Measurements from ENCODE around the gene INTS6L.

Gene INTS6L

DNA sequence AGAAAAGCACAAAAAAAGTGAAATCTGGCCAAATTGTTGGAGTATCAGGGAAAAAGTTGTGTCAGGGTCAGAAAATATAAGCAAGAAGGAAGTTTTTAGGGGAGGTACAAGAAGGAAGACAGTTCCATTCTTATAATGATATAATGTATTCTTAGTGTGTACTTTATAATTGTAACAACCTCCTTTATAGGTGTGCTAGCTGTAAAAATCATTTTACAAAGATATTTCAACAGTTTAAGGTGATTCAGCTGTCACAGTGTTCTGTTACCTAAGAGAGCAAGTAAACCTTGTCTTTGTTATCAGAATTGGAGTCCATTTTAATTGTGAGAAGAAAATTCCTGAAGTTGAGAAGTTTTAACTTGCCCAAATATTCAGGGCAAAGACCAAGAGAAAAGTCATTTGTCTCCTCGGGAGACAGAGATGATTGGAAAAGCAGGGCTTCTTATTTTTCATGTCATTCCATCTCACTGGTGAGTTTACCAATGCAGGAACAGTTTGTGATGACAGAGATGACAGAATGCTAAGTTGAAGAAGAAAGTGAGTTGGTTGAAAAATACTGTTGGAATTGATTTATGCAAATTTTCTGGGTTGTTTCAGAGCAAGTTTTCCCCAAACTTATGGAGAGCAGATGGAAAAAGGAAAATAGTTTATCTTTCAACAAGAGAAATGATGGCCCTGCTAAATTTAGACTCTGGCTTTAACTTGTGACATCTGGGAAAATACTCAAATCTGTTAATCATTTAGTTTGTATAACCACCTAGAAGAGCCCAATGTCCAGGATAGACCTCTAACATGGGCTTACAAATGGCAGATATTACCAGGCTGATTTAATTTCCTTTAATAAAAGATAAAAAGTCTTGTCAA, 14.8 kb downstream of the INTS6L start:
- Histone ChIP-seq H3K4me3 (ENCODE audit: low read length) (no peak overlapping the region), H3K27me3 (ENCODE audit: insufficient read depth, low read length) (no peaks in the 10 kb centered on the region), H2AFZ (ENCODE audit: low read depth, low read length) (no peak overlapping the region), H3K36me3 (ENCODE audit: insufficient read depth, low read length) (no peaks in the 10 kb centered on the region), H3K4me1 (ENCODE audit: insufficient read depth, low read length) (no peaks in the 10 kb centered on the region), H3K9me3 (ENCODE audit: low read length) (no peaks in the 10 kb centered on the region)

DNA sequence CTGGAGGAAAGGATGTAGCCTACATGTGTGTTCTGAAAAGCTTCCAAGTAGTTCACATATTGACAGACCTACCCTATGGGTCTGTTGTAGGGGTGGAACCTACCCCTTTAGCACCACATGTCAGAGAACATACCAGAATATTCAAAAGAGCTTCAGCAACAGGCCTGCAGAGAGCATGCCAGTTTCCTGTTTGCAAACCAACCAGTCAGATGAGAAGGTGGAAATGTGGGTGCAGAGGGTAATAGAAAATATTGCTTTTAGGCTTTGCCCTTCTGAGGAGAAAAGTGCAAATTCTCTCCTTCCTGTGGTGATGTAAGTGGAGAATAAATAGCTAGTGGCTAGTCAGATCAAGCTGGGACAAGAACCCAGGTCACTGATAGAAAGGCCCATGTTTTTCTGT, 16.4 kb downstream of the INTS6L start:
- no peaks in the 10 kb centered on the region for H3K27me3 ChIP-seq (ENCODE audit: insufficient read depth, low read length)
- H3K36me3 ChIP-seq (ENCODE audit: insufficient read depth, low read length): no peaks in the 10 kb centered on the region
- no peaks in the 10 kb centered on the region for H3K4me1 ChIP-seq (ENCODE audit: insufficient read depth, low read length)
- no peak overlapping the region for H2AFZ ChIP-seq (ENCODE audit: low read depth, low read length)
- no peaks in the 10 kb centered on the region for H3K9me3 ChIP-seq (ENCODE audit: low read length)
- H3K4me3 ChIP-seq (ENCODE audit: low read length): no peak overlapping the region

DNA sequence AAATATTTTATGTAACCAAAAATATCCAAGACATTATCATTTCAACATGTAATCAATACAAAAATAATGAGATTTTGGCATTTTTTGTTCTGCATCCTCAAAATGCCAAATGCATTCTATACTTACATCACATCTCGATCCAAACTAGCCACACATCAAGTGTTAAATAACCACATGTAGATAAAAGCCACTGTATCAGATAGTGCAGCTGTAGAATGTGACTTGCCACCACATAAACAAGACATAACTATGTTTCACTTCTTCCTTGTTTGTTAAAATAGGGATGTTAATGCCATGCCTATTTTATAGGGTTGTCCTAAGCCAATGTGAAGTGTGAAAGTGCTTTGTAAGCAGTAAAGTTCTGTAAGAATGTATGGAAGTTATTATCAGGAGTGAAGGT, 20.9 kb downstream of the INTS6L start:
- Histone ChIP-seq H3K36me3 (ENCODE audit: insufficient read depth, low read length) (no peaks in the 10 kb centered on the region), H2AFZ (ENCODE audit: low read depth, low read length) (no peak overlapping the region)

DNA sequence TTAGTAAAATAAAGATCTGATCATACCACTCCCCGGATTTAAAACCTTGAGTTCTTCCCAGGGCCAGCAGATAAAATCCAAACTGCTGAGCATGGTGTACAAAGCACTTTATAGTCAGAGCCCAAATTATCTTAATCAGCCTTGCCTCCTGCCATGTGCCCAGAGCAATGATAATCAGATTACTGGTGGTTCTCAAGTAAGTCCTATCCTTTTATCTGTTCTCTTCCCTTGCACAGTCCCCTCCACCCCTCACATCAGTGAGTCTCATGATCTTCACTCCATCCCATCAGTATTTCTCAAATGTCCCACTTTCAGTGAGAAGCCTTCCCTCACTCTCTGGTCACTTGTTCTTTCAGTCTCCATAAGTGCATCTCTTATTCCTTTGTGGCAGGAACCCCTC, 22.7 kb downstream of the INTS6L start:
- Histone ChIP-seq H3K4me1 (ENCODE audit: insufficient read depth, low read length) (peaks cover 3% of the 10 kb centered on the region), H3K27me3 (ENCODE audit: insufficient read depth, low read length) (no peaks in the 10 kb centered on the region), H3K9me3 (ENCODE audit: low read length) (no peaks in the 10 kb centered on the region), H3K36me3 (ENCODE audit: insufficient read depth, low read length) (no peaks in the 10 kb centered on the region), H2AFZ (ENCODE audit: low read depth, low read length) (no peak overlapping the region), H3K4me3 (ENCODE audit: low read length) (no peak overlapping the region)

More for the DNA sequence above, 20.9 kb downstream of the INTS6L start:
- Histone ChIP-seq H3K27me3 (ENCODE audit: insufficient read depth, low read length) (no peaks in the 10 kb centered on the region), H3K4me3 (ENCODE audit: low read length) (no peak overlapping the region), H3K4me1 (ENCODE audit: insufficient read depth, low read length) (no peaks in the 10 kb centered on the region), H3K9me3 (ENCODE audit: low read length) (no peaks in the 10 kb centered on the region)

DNA sequence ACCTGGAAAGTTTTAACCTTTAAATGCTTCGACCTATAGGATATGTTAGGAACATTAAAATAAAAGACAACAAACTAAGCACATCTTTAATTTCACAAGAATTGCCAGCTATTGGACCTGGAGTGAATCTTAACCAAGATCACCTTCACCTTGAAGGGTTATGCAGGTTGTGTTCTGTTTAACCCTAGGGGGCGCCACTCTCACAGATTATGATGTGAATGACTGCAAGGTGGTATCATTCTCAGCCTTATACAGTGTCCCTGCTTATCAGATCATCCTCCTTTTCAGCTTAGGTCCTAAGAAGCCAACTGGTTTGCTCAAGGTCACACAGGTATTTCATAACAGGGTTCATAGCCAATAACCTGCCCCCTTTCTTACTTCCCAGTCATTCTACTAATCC, 23.5 kb downstream of the INTS6L start:
- Histone ChIP-seq H3K4me3 (ENCODE audit: low read length) (no peak overlapping the region), H2AFZ (ENCODE audit: low read depth, low read length) (no peak overlapping the region), H3K36me3 (ENCODE audit: insufficient read depth, low read length) (no peaks in the 10 kb centered on the region), H3K4me1 (ENCODE audit: insufficient read depth, low read length) (peaks cover 3% of the 10 kb centered on the region), H3K27me3 (ENCODE audit: insufficient read depth, low read length) (no peaks in the 10 kb centered on the region), H3K9me3 (ENCODE audit: low read length) (no peaks in the 10 kb centered on the region)

DNA sequence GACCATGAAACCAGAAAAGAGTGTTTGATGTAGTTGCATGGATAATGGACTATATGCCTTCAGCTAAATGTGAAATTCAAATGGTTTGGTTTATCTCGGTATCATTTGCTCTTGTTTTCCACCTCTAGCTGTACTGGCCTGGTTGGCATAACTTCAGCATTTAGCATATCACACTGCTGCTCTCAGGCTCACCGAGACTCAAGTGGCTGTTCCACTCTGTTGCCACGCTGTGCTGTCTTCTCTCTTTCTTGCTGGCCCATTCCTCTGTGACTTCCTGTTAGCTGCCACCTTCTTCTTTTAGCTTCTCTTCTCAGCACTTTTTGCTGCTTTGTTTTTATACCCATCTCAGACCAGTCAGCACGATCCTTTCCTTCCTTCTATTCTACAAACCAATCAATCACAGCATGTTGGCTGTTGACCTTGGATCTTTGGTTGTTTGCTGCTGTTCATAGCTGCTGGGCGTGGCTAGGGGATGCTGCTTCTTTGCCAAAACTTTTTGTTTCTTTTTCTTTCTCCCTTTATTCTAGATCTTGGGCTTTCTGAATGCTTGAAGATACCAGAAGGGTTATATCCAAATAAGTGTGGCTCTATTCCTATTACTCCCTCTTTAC, 24.0 kb downstream of the INTS6L start:
- Histone ChIP-seq H3K27me3 (ENCODE audit: insufficient read depth, low read length) (no peaks in the 10 kb centered on the region), H3K36me3 (ENCODE audit: insufficient read depth, low read length) (no peaks in the 10 kb centered on the region), H3K4me3 (ENCODE audit: low read length) (no peak overlapping the region), H3K9me3 (ENCODE audit: low read length) (no peaks in the 10 kb centered on the region), H3K4me1 (ENCODE audit: insufficient read depth, low read length) (peaks cover 3% of the 10 kb centered on the region), H2AFZ (ENCODE audit: low read depth, low read length) (no peak overlapping the region)

DNA sequence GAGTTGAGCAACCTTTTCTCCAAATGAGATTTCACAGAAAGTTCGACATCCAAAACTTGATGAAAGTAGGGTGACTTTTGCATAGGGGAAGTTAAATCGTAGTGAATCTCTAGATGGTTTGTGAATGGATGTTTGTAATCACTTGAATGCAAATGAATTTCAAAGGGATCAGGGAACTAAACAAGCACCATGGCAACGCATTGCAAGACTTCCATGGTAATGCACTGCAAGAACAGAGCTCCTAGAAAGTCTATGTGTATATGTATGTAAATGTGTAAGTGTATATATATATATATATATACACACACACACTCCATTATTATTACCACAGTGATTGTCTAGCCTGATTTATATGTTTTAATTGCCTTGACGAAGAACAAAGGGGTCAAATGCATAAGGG, 27.3 kb downstream of the INTS6L start:
- Histone ChIP-seq H3K4me1 (ENCODE audit: insufficient read depth, low read length) (peaks cover 3% of the 10 kb centered on the region), H3K9me3 (ENCODE audit: low read length) (no peaks in the 10 kb centered on the region), H3K4me3 (ENCODE audit: low read length) (no peak overlapping the region), H3K27me3 (ENCODE audit: insufficient read depth, low read length) (no peaks in the 10 kb centered on the region), H2AFZ (ENCODE audit: low read depth, low read length) (no peak overlapping the region), H3K36me3 (ENCODE audit: insufficient read depth, low read length) (peaks cover 5% of the 10 kb centered on the region)

DNA sequence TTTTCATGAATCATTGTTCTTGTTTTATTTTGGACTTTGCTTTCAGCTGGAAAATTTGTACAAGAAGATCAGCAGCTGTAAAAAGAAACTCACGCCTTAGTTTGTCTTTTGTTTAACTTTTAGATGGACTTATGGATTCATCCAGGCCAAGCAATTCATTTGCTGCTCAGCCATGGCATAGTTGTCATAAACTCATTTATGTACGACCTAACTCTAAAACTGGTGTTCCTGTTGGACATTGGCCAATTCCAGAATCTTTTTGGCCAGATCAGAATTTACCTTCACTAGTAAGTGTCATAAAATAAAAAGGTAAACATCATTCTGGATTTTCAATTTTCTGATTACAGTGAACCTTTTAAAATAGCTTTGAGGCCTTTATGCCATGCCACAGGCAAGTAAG, 29.1 kb downstream of the INTS6L start:
- no peaks in the 10 kb centered on the region for H3K27me3 ChIP-seq (ENCODE audit: insufficient read depth, low read length)
- H2AFZ ChIP-seq (ENCODE audit: low read depth, low read length): no peak overlapping the region
- no peak overlapping the region for H3K4me3 ChIP-seq (ENCODE audit: low read length)
- peaks cover 5% of the 10 kb centered on the region for H3K36me3 ChIP-seq (ENCODE audit: insufficient read depth, low read length)
- H3K4me1 ChIP-seq (ENCODE audit: insufficient read depth, low read length): peaks cover 3% of the 10 kb centered on the region
- H3K9me3 ChIP-seq (ENCODE audit: low read length): no peaks in the 10 kb centered on the region

DNA sequence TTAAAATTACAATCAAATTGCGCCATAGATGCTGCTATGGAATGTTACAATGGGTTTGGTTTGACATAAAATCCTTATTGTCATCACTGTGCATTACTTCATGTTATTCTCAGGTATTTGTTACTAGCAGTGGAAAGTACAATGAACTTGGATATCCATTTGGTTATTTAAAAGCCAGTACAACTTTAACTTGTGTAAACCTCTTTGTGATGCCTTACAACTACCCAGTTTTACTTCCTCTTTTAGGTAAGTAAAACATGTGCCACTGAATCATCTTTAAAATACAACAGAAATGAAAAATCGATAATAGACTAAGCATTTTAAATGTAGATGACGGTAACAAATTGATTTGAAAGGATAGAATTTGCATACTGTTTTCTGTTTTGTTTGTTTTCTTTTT, 35.6 kb downstream of the INTS6L start:
- Histone ChIP-seq H2AFZ (ENCODE audit: low read depth, low read length) (no peak overlapping the region), H3K9me3 (ENCODE audit: low read length) (no peaks in the 10 kb centered on the region), H3K27me3 (ENCODE audit: insufficient read depth, low read length) (no peaks in the 10 kb centered on the region), H3K4me3 (ENCODE audit: low read length) (no peak overlapping the region), H3K4me1 (ENCODE audit: insufficient read depth, low read length) (no peaks in the 10 kb centered on the region), H3K36me3 (ENCODE audit: insufficient read depth, low read length) (peaks cover 5% of the 10 kb centered on the region)

DNA sequence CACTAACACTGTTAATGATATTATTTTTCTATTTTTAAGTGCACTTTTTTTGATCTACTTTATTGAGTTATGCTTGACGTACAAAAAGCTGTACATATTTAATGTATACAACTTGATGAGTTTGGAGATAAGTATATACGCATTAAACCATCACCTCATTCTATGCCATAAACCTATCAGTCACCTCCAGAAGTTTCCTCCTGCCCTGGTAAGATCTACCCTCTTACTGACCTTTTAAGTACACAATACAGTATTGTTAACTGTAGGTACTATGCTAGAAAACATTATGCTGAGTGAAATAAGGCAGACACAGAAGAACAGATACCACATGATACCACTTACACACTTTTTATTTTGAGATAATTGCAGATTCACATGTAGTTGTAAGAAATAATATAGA, 36.9 kb downstream of the INTS6L start:
- Histone ChIP-seq H3K4me1 (ENCODE audit: insufficient read depth, low read length) (no peaks in the 10 kb centered on the region), H3K9me3 (ENCODE audit: low read length) (no peaks in the 10 kb centered on the region), H3K4me3 (ENCODE audit: low read length) (no peak overlapping the region), H2AFZ (ENCODE audit: low read depth, low read length) (no peak overlapping the region), H3K27me3 (ENCODE audit: insufficient read depth, low read length) (no peaks in the 10 kb centered on the region), H3K36me3 (ENCODE audit: insufficient read depth, low read length) (peaks cover 3% of the 10 kb centered on the region)

DNA sequence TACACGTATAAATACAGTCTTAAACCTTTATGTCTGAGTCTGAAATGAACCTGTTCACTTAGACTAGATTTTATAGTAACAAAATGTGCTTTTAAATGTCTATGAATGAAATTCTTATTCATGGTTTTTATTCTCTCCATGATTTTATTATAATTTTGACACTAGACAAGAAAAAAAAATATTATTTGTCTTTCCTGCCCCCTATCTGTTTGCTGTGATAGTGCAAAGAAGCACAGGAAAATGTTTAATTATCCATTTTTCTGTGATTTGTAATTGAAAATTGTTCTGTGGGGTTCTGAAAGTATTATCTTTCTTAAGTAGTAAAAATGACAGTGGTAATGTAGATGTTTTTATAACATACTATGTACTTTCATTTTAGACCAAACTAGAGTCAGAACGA, 52.0 kb downstream of the INTS6L start:
- peaks cover 20% of the 10 kb centered on the region for H3K36me3 ChIP-seq (ENCODE audit: insufficient read depth, low read length)
- no peak overlapping the region for H3K4me3 ChIP-seq (ENCODE audit: low read length)
- H3K27me3 ChIP-seq (ENCODE audit: insufficient read depth, low read length): no peaks in the 10 kb centered on the region
- H3K9me3 ChIP-seq (ENCODE audit: low read length): no peaks in the 10 kb centered on the region
- H2AFZ ChIP-seq (ENCODE audit: low read depth, low read length): no peak overlapping the region
- H3K4me1 ChIP-seq (ENCODE audit: insufficient read depth, low read length): no peaks in the 10 kb centered on the region

DNA sequence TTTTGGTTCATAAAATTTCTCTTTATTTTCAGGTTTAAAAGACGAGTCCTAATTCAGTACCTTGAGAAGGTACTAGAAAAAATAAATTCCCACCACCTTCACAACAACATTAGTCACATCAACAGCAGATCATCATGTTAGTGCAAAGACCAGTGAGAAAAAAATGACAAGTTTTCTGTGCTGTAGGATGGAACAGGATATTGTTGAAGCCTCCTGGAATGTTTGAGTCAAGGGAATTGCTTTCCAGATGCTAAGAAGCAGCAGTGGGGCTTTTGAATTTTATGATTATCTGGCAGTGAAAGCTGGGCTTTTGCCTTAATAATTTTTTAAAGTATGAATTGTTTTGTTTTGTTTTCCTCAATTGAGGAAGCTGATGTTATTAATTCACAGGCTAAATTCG, 61.0 kb downstream of the INTS6L start:
- peaks cover 9% of the 10 kb centered on the region for H3K36me3 ChIP-seq (ENCODE audit: insufficient read depth, low read length)
- no peak overlapping the region for H3K4me3 ChIP-seq (ENCODE audit: low read length)
- no peaks in the 10 kb centered on the region for H3K4me1 ChIP-seq (ENCODE audit: insufficient read depth, low read length)
- no peak overlapping the region for H2AFZ ChIP-seq (ENCODE audit: low read depth, low read length)
- H3K9me3 ChIP-seq (ENCODE audit: low read length): no peaks in the 10 kb centered on the region
- no peaks in the 10 kb centered on the region for H3K27me3 ChIP-seq (ENCODE audit: insufficient read depth, low read length)

DNA sequence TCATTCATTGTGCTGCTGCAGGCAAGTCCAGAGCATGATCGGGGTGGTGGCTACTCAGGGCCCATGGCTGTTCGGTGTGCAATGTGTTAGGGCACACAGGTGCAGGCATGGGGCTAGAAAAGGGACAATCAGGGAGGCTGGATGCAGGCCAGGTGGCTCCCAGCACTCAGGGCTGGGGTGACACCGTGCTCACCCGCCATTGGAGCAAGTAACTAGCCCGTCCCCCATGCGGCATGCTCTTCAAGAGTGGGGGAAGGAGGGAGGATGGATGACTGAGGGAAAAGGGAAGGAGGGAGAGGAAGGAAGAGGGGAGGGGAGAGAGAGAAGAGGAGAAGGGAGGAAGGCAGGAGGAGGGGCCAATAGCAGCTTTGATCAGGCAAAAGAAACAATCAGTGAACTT, 64.7 kb downstream of the INTS6L start:
- H3K36me3 ChIP-seq (ENCODE audit: insufficient read depth, low read length): no peaks in the 10 kb centered on the region
- no peaks in the 10 kb centered on the region for H3K9me3 ChIP-seq (ENCODE audit: low read length)
- H3K27me3 ChIP-seq (ENCODE audit: insufficient read depth, low read length): no peaks in the 10 kb centered on the region
- H3K4me3 ChIP-seq (ENCODE audit: low read length): no peak overlapping the region
- H2AFZ ChIP-seq (ENCODE audit: low read depth, low read length): no peak overlapping the region
- H3K4me1 ChIP-seq (ENCODE audit: insufficient read depth, low read length): no peaks in the 10 kb centered on the region

Measured in neuron (in vitro differentiated cells).